Ammon's horn (tissue), 1 donor: ENCODE data around the gene COL6A2.

Experiments
- DNase-seq: peaks from one replicate; pipeline ENCODE4 v3.0.0-alpha.2; 2016; ENCODE audit warnings: low spot score

COL6A2 gene

GRCh38 chr21:46114963-46115362 lies 17.1 kb downstream of the COL6A2 start:
- DNase-seq = no peak

- DNase-seq = no peak
Observed at GRCh38 chr21:46115441-46116188, 17.7 kb downstream of the COL6A2 start.

DNA sequence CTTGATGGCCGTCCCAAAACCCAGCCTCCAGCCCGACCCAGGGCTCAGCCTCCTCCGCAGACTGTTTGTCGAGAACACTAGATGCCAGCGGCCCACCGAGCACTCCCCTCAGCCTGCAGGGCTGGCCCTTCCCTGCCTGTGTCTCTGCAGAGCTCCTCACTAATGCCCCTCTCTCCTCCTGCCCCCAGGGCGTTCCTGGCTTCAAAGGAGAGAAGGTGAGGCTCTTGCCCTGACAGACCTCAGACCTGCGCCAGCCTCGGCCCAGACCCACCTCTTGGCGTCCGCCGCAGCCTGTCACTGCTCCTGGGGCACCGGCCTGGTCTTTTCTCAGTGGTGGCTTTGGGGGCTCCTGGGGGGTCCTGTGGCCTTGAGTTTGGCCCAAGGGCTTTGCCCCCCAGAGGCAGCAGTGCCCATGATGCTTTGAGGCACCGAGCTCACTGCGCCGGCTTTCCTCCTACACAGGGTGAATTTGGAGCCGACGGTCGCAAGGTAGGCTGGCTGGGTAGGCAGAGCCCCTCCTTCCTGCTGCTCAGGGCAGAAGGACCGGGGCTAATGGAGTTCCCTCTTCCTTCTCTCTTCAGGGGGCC lies 18.4 kb downstream of the COL6A2 start:
- DNase-seq = no peak

GRCh38 chr21:46116776-46117585 lies 19.1 kb downstream of the COL6A2 start:
- no peak for DNase-seq

DNA sequence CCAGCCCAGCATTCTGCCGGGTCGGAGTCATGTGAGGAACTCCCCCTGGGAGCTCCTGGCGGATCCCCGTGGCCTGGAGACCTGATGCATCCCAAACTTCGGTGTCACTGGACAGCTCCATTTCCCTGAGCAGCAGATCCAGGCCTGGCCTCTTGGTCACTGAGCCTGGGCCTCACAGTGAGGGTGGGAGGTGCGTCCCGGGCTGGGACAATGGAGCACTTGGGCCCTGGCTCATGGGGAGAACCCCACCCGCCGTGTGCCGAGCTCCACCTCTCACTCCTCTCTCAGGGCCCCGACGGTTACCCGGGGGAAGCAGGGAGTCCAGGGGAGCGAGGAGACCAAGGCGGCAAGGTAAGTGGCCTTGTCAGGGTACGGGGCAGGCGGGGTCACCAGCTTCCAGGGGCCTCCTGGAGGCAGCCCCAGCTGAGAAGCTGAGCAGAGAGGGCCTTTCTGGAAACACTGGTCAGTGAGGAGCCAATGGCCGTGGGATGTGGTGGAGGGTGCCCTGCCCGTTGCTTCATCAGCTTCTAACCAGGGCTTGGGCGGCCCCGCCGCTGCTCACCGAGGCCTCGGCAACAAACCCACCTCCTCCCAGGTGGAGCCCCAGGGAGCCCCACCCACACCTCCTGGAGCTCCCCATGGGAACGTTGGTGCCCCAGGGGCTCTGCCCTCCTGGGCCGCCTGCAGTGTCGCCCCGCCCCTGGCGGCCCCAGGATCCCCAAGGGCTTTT lies 19.8 kb downstream of the COL6A2 start:
- no peak for DNase-seq

DNA sequence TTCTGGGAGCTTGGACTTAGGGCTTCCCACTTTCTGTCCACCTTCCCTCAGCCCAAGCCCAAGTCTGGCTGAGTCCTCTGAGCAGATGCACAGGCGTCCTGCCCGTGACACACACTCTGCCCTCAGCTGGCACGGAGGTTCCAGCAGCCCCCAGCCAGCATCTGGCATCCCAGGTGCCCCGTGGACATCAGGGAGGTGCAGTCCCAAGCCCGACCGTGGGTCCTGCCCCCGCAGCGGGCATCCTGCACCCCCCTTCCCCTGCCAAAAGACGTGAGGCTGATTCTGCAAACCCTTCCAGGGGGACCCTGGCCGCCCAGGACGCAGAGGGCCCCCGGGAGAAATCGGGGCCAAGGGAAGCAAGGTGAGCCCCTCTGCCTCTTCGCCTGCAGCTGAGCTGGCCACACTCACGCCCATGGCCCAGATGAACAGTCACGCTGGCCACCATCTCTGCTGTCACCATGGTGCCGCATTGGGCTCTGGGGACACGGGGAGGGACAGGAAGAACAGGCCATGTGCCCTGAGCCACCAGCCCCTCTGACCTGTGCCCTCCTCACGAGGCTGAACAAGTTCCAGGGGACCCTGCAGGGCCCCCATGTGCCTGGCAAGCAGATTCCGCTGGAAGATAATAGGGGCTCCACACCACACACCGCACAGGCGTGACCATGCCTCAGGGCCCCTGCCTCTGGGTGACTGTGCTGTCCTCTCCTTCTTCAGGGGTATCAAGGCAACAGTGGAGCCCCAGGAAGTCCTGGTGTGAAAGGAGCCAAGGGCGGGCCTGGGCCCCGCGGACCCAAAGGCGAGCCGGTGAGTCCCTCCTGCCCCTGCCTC lies 20.6 kb downstream of the COL6A2 start:
- no peak for DNase-seq

GRCh38 chr21:46119144-46119636 lies 21.3 kb downstream of the COL6A2 start:
- no peak for DNase-seq

GRCh38 chr21:46119637-46120271 lies 21.8 kb downstream of the COL6A2 start:
- no peak for DNase-seq

DNA sequence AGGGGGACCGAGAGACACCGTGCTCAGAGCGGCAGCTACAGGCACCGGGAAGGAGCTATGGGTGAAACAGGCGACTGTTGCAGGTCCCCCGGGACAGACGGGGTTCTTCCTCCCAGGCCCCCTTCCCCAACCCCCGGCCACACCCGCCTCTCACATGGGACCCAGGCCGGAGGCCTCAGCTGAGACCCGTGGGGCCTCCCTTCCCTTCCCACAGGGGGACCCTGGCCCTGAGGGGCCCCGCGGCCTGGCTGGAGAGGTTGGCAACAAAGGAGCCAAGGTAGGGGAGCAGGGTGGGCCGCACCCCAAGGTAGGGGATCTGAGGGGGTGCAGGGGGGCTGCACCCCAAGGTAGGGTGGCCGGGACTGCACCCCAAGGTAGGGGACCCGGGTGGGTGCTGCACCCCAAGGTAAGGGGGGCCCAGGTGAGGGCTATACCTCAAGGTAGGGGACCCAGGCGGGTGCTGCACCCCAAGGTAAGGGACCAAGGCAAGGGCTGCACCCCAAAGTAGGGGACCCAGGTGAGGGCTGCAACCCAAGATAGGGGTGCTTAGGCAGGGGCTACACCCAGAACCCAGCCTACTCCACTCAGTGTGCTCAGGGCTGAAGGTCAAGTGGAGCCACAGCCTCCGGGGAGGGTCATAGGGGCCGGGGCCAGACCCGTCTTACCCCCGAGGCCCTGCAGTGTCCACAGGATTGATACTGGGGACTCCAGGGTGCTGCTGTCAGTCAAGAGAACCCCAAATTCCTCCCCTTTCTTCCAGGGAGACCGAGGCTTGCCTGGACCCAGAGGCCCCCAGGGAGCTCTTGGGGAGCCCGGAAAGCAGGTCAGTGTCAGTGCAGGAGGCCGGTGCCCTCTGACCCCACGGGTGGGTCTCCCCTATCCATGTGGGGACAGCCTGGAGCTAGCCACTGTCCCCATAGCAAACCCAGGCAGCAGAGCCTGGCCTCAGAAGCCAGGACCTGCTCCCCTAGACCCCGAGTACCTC lies 22.7 kb downstream of the COL6A2 start:
- DNase-seq = no peak

GRCh38 chr21:46121286-46122221 lies 23.6 kb downstream of the COL6A2 start:
- no peak for DNase-seq

DNA sequence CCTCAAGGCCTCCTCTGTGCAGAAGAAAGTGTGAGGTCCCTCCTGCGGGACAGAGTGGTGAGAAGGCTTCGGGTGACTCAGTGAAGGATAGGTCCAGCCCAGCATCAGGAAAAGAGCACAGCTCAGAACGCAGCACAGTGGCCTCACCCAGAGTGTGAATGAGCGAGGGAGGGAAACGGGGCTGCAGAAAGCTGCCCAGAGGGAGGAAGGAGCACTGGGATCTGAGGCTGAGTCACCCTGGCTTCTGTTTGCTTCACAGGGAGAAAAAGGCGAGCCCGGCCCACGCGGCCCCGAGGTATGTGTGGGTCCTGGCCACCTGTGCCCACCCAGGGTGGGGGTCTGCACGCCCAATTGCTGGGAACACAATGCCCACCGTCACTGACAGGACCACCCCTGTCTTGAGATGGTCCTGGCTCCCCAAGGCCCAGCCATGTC lies 24.3 kb downstream of the COL6A2 start:
- DNase-seq = no peak

- no peak for DNase-seq
Observed at GRCh38 chr21:46122758-46123683, 25.1 kb downstream of the COL6A2 start.

DNA sequence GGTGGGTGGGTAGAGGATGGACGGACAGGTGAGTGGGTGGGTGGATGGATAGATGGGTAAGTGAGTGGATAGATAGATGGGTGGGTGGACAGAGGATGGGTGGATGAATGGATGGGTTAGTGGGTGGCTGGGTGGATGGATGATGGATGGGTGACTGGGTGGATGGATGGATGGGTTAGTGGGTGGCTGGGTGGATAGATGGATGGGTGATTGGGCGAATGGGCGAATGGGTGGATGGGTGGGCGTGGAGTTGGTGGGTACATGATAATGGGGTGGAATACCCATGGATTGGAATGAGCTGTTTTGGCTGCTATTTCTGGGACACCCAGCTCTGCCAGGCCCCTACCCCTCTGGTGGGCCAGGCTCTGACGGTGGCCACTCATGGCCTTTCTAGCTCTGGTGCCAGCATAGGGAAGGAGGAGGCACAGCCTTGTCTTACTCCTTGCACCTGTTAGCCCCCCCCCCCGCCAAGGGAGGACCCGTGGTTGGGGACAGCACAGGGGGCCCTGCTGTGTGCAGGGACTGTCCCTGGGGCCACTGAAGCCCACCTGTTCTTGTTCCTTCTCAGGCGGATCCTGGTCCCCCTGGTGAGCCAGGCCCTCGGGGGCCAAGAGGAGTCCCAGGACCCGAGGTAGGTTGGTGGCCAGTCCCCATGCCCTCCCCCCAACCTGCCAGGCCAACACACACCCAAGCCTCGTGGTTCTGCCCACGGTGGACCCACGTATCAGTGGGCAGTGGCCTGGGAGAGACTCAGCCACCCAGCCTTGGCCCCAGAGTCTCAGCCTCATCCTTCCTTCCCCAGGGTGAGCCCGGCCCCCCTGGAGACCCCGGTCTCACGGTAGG lies 26.4 kb downstream of the COL6A2 start:
- DNase-seq = no peak

- no peak for DNase-seq
Observed at GRCh38 chr21:46124926-46125845, 27.3 kb downstream of the COL6A2 start.

DNA sequence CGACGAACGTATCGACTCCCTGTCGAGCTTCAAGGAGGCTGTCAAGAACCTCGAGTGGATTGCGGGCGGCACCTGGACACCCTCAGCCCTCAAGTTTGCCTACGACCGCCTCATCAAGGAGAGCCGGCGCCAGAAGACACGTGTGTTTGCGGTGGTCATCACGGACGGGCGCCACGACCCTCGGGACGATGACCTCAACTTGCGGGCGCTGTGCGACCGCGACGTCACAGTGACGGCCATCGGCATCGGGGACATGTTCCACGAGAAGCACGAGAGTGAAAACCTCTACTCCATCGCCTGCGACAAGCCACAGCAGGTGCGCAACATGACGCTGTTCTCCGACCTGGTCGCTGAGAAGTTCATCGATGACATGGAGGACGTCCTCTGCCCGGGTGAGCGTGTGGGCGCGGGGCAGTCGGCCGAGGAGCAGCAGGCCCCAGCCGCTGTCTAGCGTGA lies 28.0 kb downstream of the COL6A2 start:
- DNase-seq = no peak
